Kidney epithelial cell (primary cell): ENCODE results near the gene PLEKHG2. TPM values are rescaled to one million over a fixed set of nuclear protein-coding genes. Genes with fewer than 3 reads are reported as not detected.

Experiments used
- DNase-seq: peaks from one replicate; pipeline ENCODE4 v3.0.0-alpha.2; 2010; ENCODE audit warnings: low read depth
- H3K27me3 ChIP-seq: 2 replicates; pipeline ENCODE4 v1.6.0; 2011; ENCODE audit warnings: low read length; ENCODE audit not compliant: control insufficient read depth, insufficient read depth
- H3K36me3 ChIP-seq: 2 replicates; pipeline ENCODE4 v1.5.1; 2011; ENCODE audit warnings: low read length; ENCODE audit not compliant: control insufficient read depth, insufficient read depth
- H3K4me3 ChIP-seq: 2 replicates; pipeline ENCODE4 v1.5.1; 2011; ENCODE audit warnings: low read depth, mild to moderate bottlenecking, control low read depth, low read length
- CTCF ChIP-seq: IDR thresholded peaks from 2 replicates; pipeline ENCODE4 v1.5.1; 2011; ENCODE audit warnings: mild to moderate bottlenecking, moderate library complexity, low read length, control low read depth, inconsistent platforms; ENCODE audit not compliant: insufficient read depth, poor library complexity, severe bottlenecking
- total RNA-seq: library from RNA; depleted of rRNA; stranded (reverse); fragments of >200 nt; gene quantifications from 2 replicates; pipeline ENCODE4 v1.2.3, GENCODE V29; 2015

The PLEKHG2 gene
- total RNA-seq, 1 donor from 2014 or later = 22.8 TPM

DNA sequence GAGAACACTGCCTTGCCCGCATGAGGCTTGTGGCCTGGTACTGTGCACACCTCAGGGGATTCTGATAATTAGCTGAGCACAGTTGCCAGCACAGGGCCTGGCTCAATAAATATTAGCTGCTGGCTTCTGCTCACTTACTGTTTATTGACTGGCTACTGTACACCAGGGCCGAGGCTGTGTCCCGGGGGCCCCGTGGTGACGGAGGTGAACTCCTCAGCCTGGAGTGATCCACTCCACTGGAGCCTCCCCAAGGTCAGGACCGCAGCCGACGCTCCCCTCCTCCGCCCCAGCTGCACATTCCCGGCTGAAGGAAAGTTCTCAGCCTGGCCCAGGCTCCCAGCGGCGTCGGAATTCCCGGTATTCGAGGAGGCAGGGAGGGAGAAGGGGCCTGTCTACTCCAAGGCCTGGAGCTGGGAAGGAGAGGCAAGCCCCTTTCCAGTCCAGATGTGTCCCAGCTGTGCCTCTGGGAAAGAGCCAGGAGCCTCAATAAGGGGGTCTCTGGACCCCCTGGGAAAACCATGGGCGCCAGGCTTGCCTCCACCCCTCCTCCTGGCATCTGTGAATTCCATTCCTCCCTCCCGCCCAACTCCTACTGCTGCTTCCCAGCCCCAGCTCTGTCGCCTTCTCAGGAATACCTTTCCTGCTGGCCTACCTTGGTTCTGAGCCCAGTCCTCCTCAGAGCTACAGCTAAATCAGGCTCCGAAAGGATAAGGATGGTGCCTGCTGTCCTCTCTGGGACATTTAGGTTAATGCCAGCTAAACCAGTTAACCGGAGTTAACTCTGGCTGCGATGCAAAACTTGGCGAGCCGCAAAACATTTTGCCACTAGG lies 16.0 kb downstream of the PLEKHG2 start:
- no peak for TF ChIP-seq CTCF
- no peaks in the 10 kb centered on the region for H3K27me3 ChIP-seq
- DNase-seq = peak; percentile 74
- H3K36me3 ChIP-seq = peaks cover 1% of the 10 kb centered on the region
- no peak overlapping the region for H3K4me3 ChIP-seq

GRCh38 chr19:39430675-39431593 lies 18.5 kb downstream of the PLEKHG2 start:
- no peak for TF ChIP-seq CTCF
- Histone ChIP-seq H3K36me3 (peaks cover 4% of the 10 kb centered on the region), H3K4me3 (no peak overlapping the region), H3K27me3 (no peaks in the 10 kb centered on the region)
- DNase-seq = peak; percentile 100

DNA sequence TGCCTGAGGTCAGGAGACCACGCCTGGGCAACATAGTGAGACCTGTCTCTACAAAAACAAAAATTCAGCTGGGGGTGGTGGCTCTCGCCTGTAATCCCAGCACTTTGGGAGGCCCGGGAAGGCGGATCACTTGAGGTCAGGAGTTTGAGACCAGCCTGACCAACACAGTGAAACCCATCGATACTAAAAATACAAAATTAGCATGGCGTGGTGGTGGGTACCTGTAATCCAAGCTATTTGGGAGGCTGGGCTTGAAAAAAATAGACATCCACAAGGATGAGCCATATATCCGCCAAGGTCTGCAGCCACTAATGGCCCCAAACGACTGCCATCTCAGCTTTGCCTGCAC lies 20.2 kb downstream of the PLEKHG2 start:
- no peak for TF ChIP-seq CTCF
- H3K27me3 ChIP-seq = no peaks in the 10 kb centered on the region
- DNase-seq = no peak
- peaks cover 4% of the 10 kb centered on the region for H3K36me3 ChIP-seq
- no peak overlapping the region for H3K4me3 ChIP-seq

GRCh38 chr19:39433480-39434079 lies 21.1 kb downstream of the PLEKHG2 start:
- no peak for TF ChIP-seq CTCF
- H3K27me3 ChIP-seq = no peaks in the 10 kb centered on the region
- no peak overlapping the region for H3K4me3 ChIP-seq

DNA sequence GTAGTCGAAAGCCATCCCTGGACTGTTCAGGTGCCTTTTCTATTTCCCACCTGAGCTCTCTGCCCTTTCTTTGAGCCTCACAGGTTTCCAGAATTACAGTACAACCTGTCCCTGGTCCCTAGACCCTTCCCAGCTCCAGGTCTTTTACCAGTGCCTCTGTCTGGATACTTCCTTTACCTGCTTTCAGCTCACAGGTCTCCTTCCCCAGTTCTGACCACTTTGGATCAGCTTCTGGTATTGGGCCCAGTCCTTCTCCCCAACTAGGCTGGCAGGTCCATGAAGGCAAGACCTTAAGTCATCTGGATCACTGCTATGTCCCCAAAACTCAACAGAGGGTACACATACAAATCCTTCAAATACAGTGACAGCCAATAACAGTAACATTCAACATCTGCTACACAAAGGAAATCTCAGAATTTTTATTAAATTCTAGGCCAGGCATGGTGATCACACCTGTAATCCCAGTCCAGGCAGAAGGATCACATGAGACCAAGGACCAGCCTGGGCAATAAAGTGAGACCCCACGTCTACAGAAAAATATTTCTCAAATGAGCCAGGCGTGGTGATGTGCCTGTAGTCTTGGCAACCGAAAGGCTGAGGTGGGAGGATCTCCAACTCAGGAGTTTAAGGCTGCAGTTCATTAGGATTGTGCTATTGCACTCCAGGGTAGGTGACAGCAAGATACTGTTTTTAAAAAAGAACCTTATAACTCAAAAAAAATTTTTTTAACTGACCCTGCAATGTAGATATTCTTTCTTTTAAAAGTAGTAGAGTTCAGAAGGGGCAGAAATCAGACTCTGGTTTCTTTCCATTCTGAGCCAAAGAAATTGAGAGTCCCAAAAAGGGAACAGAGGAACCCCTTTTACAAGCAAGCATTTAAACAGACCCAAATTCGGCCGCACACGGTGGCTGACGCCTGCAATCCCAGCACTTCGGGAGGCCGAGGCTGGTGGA lies 21.9 kb downstream of the PLEKHG2 start:
- H3K27me3 ChIP-seq = no peaks in the 10 kb centered on the region
- no peak for TF ChIP-seq CTCF
- peaks cover 4% of the 10 kb centered on the region for H3K36me3 ChIP-seq

More at GRCh38 chr19:39433480-39434079, 21.1 kb downstream of the PLEKHG2 start:
- DNase-seq = no peak
- peaks cover 4% of the 10 kb centered on the region for H3K36me3 ChIP-seq

More for the DNA sequence above, 21.9 kb downstream of the PLEKHG2 start:
- DNase-seq = no peak
- peak overlapping the region; percentile 74 for H3K4me3 ChIP-seq
